T-helper 1 cell (primary cell): ENCODE measurements around the gene LRRC28.
A peak's percentile ranks its signal among the peaks of the same experiment; 100 is the strongest.
"Not testable (repeated sequence)": the region's sequence is repeated elsewhere in the genome, so short reads cannot be mapped to it uniquely, and the experiment has no call there.

Experiments
- DNase-seq, 5 donors: peaks; one replicate each; pipeline ENCODE4 v3.0.0-alpha.2; 2012 to 2020
- total RNA-seq, 4 donors: gene quantifications; one replicate each; lab custom pipeline; 2026; lab: John Stamatoyannopoulos, UW

LRRC28 gene
- 7.7 to 12.0 (median 9.6) reads per million in 4 donors for total RNA-seq

- peak; percentile 80 to 98 (median 88) for DNase-seq
Observed at GRCh38 chr15:99250857-99251841, at the start of gene LRRC28. TSS of gene LRRC28 (plus strand) at chr15:99251481. CDS start at chr15:99255958, 4,477 bp downstream.

GRCh38 chr15:99202176-99202552 is 49.1 kb upstream of the LRRC28 start:
- no peak for DNase-seq

- no peak for DNase-seq
Observed at GRCh38 chr15:99207672-99208071, 43.6 kb upstream of the LRRC28 start.

DNA sequence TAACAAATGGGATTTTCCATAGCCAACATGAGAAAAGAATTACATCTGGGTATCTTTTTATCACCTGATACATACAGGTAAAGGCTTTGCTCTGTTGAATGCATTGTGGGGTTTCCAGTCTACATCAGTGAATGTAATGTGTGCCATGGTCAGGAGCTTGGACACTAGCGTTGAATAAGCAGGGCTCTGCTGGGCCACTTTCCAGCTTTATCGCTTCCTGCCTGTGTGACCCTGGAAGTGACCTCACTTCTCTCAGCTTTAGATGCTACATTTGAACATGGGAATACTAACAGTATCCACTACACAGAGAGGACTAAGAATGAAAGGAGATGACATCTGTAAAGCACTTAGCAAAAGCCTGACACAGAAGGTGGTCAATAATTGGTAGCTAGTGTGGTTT is 42.0 kb upstream of the LRRC28 start:
- DNase-seq, result no peak

- DNase-seq, result no peak
Observed at GRCh38 chr15:99210334-99210733, 40.9 kb upstream of the LRRC28 start.

GRCh38 chr15:99211926-99212325 is 39.4 kb upstream of the LRRC28 start:
- DNase-seq, result no peak

GRCh38 chr15:99212406-99212805 is 38.9 kb upstream of the LRRC28 start:
- no peak for DNase-seq

DNA sequence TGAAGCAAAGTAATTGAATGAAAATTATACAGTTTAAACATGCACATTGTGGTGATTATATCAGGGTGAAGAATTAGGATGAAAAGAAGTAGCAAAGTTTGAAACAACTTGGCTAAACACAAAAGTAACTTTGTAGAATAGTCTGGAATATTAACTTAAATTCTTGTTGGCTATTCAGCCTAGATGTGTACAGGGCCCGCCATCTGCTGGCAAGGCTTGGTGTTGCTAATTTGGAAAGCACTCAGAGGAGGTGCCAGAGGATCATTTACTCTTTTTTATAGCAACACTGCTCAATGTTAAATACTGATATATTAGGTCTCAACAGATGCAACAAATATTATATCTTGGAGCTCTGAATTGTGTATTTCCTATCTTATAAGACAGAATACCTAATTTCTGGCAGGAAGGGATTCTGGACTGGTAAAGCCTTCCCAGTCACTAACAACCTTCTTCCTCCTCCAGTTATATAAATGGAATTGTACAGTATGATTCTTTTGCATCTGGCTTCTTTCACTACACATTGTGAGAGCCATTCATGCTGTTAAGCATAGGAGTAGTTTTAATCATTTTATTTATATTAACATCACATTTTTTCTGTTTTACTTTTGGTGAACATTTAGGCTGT is 38.0 kb upstream of the LRRC28 start:
- DNase-seq, result peak in 4 of 5 donors; percentile 17 to 41 (median 26)

GRCh38 chr15:99224372-99225214 is 26.7 kb upstream of the LRRC28 start:
- DNase-seq, result no peak

GRCh38 chr15:99226802-99227201 is 24.5 kb upstream of the LRRC28 start:
- no peak for DNase-seq

DNA sequence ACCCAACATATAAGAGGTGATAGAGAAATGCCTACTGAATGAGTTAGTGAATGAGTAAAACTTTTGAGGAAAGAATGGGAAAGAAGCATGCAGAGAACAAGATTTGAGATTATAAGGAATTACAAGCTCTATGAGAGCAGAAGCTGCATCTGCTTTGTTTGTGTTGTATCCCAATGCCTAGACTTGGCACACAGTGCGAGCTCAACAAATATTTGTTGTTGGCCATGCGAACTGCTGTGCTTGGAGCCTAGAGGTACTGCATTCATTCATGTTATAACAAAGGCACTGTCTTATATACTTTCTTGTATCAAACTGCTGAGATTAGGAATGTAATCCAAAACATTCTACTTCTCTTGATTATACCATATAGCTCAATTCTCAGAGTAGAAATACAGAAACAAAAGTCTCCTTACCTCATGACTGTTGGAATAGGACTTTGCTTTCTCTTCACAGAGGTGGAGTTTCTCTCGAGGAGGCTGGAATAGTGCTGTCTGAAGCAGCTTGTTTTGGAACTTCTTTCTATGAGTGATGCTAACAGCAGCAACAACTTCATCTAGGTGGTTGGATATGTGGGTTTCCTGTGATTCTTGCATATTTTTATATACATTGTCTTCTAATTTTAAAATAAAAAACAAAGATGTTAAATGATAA is 23.0 kb upstream of the LRRC28 start:
- DNase-seq, result no peak

GRCh38 chr15:99230867-99231266 is 20.4 kb upstream of the LRRC28 start:
- DNase-seq, result no peak

DNA sequence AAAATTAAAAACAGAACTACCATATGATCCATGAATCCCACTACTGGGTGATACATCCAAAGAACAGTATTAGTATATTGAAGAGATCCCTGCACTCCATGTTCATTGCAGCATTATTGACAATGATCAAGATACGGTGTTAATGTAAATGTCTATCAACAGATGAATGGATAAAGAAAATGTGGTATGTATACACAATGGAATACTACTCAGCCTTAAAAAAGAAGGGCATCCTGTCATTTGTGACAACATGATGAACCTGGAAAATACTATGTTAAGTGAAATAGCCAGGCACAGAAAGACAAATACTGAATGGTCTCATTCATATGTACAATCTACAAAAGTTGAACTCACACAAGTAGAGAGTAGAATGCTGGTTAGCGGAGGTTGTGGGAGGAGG is 18.5 kb upstream of the LRRC28 start:
- DNase-seq, result no peak

- not testable (repeated sequence) for DNase-seq
Observed at GRCh38 chr15:99234160-99234559, 17.1 kb upstream of the LRRC28 start.

DNA sequence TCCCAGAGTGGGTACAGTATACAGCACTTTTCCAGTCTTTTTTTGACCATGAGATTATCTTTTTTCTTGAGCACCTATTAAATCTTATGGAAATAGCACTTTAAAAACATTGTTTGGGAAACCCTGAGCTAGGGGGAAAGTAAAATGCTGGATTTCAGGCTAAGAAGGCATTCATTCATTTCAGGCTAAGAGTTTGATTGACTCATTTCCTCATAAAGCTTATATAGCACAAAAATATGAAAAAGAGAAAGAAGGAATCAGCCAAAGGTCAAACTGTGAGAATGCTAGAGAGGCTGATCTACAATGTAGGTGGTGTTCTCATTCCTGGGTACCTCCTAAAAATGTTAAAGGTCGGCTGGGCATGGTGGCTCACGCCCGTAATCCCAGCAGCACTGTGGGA is 12.4 kb upstream of the LRRC28 start:
- DNase-seq, result no peak

DNA sequence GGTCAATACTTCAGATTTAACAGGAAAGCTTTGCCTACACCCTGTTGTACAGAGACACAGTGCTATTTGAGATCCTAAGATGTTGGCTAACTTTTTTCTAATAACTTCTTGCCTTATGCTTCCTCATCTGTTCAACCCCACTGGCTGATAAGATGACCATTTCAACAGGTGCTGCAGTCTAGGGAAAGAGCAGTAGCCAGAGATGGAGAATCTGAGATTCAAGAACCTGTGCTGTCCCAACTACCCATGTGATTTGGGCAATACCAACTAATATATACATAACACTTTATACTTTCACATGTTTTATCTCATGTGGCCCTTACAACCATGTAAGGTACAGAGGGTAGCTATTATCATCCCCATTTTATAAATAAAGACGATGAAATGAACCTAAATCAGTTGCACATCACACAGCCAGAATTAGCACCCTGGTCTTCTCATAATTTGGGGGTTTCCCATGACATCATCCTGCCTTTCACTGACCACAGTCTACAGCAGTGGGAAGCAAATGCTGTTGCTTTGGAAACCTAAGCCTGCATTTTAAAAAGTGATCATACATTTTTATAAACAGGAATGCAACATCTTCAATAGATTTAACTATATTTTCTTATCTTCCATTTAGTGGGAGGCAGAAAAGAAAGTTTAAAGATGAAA is 11.6 kb upstream of the LRRC28 start:
- DNase-seq, result peak in 1 of 5 donors; percentile 20

DNA sequence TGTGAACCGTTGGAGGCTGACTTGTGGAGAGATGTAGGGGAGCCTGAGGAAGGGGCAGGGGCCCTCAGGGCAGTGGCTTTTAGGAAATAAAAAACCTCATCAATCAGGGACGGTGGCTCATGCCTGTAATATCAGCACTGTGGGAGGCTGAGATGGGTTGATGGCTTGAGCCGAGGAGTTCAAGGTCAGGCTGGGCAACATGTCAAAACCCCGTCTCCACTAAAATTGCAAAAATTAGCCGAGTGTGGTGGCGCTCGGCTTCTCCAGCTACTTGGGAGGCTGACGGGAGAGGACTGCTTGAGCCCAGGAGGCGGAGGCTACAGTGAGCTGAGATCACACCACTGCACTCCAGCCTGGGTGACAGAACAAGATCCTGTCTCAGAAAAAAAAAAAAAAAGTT is 9.5 kb upstream of the LRRC28 start:
- DNase-seq, result no peak

- DNase-seq, result no peak
Observed at GRCh38 chr15:99244306-99244705, 7.0 kb upstream of the LRRC28 start.

DNA sequence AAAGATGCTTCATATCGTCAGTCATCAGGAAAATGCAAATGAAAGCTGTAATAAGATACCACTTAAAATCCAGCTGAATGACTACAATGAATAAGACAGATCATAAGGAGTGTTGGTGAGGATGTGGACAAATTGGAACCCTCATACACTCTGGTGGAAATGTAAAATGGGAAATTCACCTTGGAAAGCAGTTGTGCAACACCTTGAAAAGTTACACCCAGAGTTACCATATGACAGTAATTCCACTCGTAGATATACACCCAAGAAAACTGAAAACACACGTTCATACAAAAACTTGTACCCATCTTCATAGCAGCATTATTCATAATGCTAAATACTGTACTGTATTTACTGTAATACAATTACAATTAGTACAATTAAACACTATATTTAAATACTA is 4.2 kb upstream of the LRRC28 start:
- DNase-seq, result no peak

DNA sequence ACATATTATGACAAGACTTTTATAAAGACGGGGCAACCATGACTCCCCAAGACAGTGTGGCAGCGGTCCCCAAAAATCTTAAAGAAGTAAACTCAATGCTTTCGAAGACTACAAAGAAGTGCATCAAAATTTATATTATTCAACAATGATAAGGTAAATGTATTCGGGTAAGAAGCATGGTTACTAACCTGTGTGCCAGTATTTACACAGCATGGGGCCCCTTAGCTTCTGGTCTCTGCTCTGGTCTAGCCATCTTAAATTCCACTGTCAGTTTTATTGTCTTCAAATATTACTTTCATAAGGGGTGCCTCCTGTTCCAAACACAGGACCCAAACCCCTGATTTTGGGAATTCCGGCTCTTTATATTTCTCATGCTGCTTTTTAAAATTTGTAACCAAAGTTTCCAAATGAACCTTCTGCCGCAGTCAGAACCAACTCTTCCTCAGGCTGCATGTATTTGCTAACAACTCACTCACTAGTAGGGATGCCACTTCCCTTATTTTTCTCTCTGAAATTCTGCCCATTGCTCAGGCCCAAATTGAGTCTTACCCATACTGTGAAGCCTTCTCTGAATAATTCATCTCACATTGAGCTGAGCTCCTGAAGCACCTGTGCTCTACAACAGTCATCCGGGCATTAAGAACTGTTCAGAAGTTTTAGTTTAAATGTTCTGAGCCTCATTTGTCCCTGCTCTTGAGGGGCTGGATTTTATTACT is 3.1 kb upstream of the LRRC28 start:
- no peak for DNase-seq

- no peak for DNase-seq
Observed at GRCh38 chr15:99249270-99249841, 1.9 kb upstream of the LRRC28 start, which contains the start of gene TTC23. TSS of gene TTC23 (minus strand) at chr15:99249581. CDS start at chr15:99228712, 20,869 bp downstream.
